ENCODE results near the gene SORCS2.
"Not testable (repeated sequence)": the region's sequence is repeated elsewhere in the genome, so short reads cannot be mapped to it uniquely, and the experiment has no call there.

SORCS2 gene

DNA sequence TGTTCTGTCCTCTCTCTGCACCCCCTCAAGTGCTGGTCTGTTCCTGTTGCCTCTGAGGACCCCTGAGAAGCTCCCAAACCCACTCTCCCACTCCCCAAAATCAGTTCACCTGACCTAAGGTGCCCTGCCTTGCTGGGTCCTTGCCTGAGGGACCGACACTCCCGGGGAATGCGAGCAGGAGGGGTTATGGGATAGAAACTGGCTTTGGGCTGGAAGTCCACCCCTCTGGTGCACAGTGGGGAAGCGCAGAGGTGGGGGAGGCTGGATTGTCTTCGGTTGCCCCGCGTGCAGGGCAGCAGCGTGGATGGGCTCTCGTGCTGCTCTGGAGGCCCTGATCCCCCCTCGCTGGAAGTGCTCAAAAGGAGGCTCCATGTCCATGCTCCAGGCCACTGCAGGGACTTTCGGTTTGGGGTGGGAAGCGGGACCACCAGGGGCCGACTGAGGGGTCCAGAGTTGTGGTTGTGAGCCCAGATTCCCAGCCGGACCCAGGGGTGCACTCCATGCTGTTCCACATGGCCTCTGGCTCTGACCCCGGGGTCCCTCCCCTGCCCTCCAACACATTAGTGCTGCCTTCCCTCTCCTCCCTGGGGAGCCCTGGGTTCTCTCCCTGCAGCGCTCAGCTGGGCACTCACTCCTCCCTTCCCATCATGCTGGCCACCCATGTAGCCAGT lies 7.6 kb downstream of the SORCS2 start:
- no peak for DNase-seq (ENCODE audit: low read depth)

DNA sequence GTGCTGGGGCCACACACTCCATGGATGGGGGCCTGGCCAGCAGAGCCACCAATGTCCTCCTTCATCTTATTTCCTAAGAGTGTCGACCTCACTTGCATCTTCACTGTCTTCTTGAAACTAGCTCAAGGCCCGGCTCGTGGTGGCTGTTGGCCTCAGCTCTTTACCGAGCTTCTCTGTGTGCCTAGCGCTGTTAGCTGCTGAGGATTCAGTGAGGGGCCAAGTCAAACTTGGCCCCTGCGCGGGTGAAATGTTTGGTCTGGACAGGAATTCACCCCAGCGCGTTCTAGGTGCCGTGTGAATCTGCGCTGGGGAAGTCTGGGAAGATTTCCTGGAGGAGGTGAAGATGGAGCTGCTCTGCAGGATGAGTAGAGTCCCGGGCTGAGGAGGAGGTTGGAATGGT lies 8.5 kb downstream of the SORCS2 start:
- no peak for DNase-seq (ENCODE audit: low read depth)

DNA sequence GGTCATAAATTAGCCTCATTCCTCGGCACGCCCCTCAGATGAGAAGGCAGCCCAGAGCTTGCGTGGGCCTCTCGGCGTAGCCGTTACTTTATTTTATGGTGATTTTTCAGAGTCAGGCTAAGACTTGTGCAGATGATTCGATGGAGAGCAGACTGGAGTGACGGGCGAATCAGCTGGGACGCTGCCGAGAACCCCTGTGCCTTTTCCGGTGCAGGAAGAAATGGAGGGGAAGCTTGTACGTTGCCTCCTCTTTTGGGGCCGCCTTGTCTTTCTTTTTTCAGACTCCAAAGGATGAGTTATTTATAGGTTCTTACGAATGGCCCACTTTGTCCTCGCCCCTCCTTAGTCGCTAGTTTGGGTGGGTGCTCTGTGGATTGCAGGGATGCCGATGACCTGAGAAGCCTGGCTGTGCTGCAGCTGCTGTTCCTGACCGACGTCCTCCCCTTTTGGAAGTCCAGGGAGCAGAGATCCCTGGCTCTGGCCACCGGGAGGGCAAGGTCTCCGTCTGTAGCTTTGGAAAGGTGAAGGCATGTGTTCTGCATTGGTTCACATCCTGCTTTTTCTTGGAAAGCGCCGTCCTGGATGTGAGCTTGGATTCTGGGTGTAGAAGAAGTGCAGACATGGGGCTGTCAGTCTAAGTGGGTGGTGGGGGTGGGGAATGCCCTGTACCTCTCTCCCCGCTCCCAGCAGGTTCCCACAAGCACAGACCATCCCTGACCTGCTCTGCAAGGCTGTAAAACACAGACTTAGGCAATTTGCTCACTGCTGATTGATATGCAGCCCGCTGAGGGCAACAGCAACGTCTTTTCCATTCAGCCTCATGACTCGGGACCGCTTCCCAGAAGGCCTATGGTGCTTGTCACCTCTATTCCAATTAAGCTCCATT lies 9.3 kb downstream of the SORCS2 start:
- DNase-seq (ENCODE audit: low read depth): no peak

DNA sequence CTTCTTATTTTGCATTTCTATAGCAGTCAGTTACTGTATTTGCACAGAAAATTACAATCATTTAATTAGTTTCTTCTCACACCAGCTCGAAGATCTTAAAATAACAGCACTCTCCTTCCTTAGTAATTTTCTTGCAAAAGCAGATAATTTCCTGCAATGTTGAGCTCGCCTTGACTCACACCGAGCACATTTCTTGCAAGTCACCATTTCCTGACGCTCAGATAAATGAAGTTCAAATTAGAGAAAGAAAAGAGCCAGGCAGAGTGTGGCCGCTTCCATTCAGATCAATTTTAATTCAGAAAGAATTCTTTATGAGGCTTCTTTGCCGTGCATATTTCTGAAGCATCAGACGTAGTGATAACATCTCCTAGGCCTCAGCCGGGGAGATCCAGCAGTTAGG lies 10.1 kb downstream of the SORCS2 start:
- DNase-seq (ENCODE audit: low read depth): no peak

DNA sequence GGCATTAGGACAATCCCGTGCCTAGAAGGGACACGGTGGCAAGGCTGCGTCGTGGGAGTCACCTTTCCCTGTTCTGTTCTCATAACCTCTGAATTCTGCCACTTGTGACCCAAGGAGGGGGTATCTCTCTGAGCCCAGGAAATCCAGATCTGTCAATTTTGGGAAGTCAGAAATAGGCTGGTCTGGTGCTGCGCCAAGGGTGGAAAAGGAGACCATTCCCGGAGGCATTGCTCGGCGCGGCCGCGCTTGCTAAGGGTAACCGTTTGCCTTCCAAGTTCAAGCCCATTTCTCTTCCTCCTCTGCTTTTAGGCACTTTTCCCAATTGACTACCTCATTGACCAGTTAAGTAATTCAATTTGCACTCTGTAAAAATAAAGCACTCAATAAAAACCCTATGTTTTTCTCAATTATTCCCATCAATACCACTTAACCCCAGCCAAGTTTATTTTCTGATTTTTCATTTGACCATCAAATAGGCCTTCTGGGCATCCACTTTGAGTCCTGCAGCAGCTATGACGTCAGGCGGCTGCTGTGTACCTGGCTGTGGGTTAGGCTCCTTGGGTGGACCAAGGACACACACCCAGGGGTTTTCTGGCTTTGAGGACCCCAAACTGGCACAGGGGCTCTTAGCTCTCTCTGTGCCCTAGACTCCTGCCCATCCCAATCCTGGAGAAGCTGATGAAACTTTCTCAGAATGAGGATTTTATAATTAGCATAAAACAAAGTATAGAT lies 12.5 kb downstream of the SORCS2 start:
- no peak for DNase-seq (ENCODE audit: low read depth)

DNA sequence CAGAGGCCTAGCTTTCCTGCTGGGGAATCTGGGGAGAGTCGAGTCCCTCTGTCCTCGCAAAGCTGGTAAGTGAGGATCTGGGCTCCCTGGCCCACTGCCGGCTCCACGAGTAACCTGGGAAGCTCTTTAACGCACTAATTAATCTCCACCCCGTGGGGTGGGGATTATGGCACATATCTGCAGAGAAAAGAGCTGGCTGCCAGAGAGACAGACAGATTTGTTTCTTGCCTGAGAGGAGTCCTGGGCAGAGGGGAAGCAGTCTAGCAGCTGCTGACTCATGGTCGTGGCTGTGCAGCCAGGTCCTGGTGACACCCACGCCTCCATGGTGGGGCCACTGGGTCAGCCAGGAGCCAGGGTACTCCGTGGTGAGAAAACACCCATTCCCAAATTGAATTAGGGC lies 14.0 kb downstream of the SORCS2 start:
- no peak for DNase-seq (ENCODE audit: low read depth)

DNA sequence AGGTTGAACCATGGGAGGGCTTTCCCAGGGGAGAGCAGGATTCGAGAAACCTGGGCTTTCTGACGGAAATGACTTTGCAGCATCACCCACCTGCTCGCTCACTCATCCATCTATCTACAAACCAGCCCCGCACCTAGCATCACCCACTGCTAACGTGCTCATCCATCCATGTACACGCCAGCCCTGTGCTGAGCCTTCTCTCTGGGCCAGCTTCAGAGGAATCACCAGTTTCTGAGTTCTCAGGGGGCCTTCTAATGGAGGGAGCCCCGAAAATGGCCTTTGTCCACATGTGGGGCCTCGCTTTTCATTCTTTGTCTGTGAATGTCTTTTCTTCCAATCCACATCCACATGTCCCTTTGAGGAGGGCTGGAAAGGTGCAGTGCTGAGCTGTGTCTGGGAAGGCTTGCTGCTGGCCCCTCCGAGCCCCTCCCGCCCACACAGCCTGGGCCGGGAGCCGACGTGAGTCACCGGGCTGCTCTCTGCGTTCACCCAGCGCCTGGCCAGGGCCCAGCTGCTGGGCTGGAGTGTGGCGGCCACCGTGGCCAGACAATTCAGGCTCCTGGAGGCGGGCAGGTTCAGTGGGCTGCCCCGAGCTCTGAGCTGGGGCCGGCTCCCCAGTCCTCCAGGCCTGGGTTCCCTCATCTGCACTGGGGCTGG lies 14.7 kb downstream of the SORCS2 start:
- DNase-seq (ENCODE audit: low read depth): no peak

DNA sequence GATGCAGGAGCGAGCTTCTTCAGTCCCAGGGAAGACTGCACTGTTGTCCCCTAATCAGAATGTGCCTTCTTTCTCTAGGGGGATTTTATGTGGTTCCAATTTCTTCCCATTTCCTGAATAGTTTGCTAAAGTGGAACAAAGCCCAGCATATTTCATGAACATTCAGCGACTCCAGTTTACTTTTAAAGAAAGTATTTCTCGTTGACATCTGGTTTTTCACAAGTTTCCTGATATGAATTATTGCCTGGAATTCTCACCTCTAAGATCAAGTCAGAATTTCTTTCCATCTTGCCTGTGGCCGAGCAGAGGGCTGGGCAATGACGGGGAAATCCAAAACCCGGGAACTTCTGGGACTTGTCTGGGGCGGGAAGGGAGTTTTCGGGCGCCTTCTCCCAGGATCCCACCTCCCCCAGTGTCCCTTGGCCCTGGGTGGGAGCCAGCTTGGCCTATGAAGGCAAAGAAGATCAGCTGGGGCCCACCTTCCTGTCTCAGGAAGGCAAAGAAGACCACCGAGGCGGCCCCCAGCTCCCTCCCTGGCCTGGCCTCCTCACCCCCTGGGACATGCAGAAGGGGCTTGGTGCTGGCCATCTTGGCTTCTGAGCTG lies 15.4 kb downstream of the SORCS2 start:
- no peak for DNase-seq (ENCODE audit: low read depth)

DNA sequence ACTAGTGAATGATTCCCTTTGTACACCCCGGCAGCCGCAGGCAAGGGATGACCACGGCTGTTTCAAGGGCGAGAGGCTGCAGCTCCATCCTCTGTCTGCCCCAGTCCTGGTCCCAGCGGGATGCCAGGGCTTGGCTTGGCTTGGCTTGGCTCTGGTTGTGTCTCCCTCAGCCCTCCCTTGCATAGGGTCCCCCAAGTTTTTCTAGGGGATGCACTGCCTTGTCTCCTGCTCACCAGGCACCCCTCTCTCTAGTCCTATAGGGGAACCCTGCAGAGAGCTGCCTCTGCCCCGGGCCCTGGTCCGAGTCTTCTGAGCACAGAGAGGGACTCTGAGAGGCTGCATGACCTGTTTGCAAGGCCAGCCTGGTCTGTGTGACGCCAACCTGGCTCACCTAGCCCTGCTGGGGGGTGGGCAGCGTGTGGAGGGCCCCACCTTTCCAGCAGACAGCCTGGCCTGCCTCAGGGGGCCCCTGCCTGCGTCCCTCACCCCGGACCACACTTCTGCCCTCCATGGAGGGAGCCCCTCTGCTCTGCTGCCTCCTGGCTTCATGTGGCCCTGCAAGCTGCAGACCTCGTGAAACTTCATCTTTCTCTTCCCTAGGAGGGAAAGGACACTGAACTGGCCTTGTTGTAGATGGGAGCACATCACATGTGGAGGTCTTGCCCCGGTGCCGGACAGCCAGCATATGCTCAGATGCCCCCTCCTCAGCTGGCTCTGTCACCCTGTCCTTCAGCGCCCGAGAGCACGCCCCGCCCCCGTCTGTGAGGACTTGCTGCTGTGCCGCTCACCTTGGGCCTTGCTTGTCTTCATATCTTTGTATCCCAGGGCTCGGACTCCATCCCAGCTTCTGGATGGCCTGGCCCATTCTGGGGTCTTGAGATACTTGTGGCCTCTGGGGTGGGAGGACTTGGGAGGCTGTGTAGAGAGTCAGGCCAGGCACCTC lies 16.4 kb downstream of the SORCS2 start:
- DNase-seq (ENCODE audit: low read depth): no peak

DNA sequence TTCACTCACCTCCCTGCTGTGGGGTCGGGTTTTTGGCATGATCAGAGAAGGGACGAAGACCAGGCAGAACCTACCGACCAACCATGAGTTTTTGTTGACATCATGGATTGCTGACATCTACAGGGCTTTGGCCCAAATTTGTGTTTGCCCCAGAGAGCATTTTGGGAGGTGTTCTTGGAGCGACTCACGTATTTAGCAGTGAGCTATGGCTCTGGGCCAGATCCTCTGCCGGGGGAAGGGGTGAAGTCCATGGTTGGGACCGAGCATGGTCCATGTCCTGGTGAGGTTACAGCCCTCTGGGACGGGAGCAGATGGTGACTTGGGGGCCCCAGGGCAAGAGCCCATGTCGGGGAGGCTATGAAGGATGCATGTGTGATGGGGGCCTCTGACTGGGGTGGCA lies 17.4 kb downstream of the SORCS2 start:
- DNase-seq (ENCODE audit: low read depth): no peak

DNA sequence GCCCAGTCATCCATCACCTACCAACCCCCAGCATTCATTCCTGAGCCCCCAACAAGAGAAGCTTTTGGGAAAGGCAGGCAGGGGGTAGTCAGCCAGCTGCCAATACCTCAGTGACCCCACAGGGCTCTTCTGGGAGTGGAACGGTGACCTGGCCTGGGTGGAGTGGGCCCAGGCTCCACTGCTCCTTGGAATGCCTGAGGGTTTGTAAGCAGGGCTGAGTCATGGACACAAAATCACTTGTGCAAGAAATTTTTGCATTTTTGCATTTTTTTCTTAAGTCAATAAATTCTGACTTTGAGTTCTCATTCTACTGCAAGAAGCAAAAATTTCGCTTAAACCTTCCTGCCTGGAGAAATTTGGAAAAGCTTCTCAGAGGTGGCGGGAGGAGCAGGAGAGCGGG lies 18.5 kb downstream of the SORCS2 start:
- no peak for DNase-seq (ENCODE audit: low read depth)

DNA sequence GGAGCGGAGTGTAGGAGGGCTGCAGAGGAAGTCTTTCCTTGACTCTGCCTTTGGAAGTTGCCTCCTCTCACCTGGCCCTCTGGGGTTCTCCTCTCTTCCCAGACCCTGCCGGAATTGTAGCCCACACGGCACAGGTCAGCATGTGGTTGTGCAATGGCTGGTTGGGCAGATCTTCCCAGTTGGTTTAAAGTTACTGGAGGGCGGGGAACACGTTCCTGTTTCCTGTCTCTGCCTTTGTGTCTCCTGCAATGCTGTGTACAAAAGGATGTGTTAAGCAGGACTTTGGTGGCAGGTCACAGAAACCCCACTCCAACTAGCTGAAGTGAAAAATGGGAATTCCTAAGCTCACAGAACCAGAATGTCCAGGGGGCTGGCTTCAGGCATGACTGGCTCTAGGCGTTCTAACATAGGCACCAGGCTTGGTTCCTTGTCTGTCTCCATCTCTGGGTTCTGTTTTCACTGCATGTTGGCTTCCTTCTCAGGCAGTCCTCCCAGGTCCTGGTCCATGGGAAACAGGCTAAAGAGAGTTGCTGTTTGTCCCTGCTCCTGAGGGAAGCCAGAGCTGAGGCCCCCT lies 19.9 kb downstream of the SORCS2 start:
- DNase-seq (ENCODE audit: low read depth): no peak

DNA sequence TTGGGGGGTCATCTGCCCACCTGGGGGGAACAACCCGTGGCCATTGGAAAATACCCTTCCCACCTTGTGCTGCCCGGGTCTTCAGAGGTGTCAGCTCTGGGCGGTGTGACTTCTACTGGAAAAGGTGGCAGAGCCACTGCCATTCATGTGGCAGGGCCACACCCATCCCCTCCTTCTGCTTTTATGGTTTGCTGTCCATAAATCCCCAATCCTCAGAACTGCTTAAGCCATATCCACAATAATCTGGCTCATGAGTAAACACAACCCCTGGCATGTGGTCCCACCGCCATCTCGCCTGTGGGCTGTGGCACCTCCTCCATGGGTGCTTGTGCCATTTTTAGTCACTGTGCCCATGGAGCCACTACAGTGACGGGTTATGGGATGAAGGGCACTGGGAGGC lies 20.6 kb downstream of the SORCS2 start:
- no peak for DNase-seq (ENCODE audit: low read depth)

DNA sequence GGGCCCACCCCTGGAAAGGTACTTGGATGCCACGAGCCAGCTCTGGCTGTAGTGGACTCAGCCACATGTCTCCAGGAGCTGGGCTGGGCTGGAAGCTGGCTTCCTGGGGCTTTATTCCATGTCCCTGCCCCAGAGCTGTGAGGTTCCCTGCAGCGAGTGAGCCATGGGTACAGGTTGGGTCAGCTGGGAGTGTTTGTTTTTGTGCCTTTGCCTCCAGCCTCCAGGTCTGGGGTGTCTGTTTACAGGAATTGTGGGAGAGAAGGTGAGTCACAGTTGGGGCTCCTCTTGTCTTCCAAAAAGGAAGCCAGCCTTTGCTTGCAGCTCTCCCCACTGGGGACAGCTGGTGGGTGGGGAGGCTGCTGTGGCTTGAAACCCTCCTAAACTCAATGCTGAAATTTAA lies 21.5 kb downstream of the SORCS2 start:
- DNase-seq (ENCODE audit: low read depth): no peak

DNA sequence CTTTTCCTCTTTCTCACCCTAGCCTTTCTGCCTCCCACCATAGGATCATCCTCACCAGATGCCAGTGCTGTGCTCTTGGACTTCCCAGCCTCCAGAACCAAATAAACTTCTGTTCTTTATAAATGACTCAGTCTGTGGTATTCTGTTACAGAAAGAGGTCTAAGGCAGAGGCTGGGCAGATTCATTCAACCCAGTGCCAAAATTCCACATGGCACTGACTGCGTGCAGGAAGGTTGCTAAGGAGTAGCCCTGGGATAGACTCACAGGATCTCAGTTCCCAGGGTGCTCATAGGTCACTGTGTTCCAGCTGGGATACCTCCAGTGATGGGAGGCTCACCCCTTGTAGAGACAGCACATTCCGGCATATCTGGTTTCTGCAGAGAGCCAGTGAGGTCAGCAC lies 22.0 kb downstream of the SORCS2 start:
- DNase-seq (ENCODE audit: low read depth): no peak

DNA sequence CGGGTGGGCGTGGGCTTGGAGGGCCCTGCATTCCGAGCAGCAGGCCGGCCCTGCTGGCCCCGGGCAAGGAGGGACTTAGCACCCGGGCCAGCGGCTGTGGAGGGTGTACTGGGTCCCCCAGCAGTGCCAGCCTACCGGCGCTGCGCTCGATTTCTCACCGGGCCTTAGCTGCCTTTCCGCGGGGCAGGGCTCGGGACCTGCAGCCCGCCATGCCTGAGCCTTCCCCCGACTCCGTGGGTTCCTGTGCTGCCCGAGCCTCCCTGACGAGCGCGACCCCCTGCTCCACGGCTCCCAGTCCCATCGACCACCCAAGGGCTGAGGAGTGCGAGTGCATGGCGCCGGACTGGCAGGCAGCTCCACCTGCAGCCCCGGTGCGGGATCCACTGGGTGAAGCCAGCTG lies 22.8 kb downstream of the SORCS2 start:
- not testable (repeated sequence) for DNase-seq (ENCODE audit: low read depth)

DNA sequence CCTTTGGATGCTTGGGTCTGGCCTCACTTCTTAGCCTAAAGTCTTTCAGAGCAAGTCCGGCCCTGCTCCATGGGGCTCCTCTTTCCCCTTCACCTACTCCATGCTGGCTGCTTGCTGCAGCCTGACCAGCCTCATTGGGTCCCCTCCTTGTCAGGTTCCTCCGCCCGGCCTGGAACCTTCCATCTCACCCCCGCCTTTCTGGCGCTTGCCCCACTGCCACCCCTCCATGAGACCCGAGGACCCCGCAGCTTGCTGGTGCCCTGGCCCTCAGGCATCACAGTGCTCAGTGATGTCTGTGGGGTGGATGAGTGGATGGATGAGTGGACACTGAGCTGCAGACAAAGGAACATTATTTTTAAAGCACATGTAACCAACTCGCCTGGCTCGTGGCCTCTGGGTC lies 24.7 kb downstream of the SORCS2 start:
- no peak for DNase-seq (ENCODE audit: low read depth)

DNA sequence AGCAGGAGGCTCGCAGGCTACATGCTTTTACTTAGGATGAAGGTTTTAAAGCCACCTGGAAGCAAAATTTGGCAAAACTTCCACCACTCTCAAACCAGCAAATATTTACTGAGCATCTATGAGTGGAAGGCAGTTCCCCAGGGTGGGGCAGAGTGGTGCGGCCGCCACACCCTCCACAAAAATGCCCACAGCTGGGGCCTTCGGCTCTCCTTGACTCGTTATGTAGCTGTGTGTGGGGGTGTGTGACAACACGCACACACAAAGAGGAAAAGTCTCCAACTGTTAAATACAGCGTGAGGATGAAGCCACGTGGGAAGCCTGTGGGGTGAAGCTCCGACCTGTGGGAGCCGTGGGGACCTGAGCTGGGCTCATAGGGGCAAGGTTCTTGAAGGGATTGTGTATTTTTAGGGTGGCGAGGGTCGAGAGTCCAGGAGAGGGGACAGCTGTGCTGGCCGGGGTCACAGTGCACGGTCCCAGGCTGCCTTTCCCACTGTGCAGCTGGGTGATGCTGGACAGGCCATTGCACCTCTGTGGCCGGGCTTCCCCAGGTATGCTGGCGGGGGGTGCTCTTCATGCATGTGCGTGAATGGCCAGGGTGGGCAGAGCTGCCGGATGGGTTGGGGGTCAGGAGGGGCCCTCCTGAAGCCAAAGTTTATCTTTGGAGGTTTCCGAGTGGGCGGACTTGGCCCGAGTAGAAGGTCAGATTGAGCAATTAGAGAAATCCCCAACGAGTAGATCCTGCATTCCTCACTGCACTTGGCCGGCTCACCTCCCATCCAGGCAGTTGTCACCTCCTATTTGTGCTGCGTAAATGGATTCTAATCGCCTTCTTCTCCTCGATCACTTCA lies 25.4 kb downstream of the SORCS2 start:
- no peak for DNase-seq (ENCODE audit: low read depth)

DNA sequence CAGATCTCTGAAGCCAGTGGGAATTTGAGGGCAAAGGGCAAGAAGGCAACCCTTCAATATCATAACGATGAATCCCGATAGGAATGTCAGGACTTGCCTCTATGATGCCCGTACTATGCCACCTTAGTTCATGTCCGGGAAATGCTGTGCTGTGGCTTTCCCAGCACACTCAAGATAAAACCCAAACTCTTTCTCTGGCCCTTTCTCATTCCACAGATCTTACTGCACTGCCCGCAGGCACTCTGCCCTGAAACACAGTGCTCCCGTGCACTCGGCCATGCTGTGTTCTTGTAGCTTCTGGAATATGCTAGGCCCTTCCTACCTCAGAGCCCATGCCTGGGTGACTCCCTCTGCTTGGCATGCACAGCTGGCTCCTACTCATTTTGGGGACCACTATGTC lies 26.3 kb downstream of the SORCS2 start:
- DNase-seq (ENCODE audit: low read depth): no peak

DNA sequence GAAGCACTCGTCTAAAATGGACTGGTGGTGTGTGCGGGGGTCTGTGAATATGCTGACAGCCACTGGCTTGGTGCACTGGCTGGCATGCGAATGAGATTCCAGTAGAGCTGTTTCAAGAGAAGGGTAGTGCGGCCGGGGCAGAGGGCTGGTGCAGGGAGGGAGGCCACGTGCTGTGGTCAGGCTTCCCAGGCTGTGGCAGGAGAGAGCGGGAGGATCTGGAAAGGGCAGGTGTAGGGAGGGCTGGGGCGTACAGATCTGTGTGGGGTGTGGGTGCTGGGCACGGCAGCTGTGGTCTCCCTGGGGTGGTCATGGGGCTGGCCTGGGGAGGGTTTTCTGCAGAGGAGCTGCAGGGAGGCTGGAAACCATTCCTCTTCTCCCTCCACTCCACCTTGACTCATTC lies 30.2 kb downstream of the SORCS2 start:
- no peak for DNase-seq (ENCODE audit: low read depth)
